MM.1S (cell line): Measurements from ENCODE around the gene CHPT1.

Source experiments
- DNase-seq: peaks from one replicate; pipeline ENCODE4 v3.0.0-alpha.2; 2015
- H2AFZ ChIP-seq: fragments of 300-600 bp; sonication (generic); 2 replicates; pipeline ENCODE4 v1.6.0; 2016; ENCODE audit warnings: antibody characterized with exemption, low read length
- H3F3A ChIP-seq: fragments of 300-600 bp; sonication (generic); 2 replicates; pipeline ENCODE4 v1.6.1; 2016; ENCODE audit warnings: mild to moderate bottlenecking, antibody characterized with exemption, low read length, moderate library complexity, mixed read lengths; ENCODE audit not compliant: insufficient read depth
- H3K27ac ChIP-seq: fragments of 300-600 bp; sonication (generic); 2 replicates; pipeline ENCODE4 v1.5.1; 2016; ENCODE audit warnings: mild to moderate bottlenecking, low read length
- H3K27me3 ChIP-seq: fragments of 300-600 bp; sonication (generic); replicated peaks from 2 replicates; pipeline ENCODE4 v1.6.0; 2016; ENCODE audit warnings: low read length; ENCODE audit not compliant: insufficient read depth
- H3K36me3 ChIP-seq: fragments of 300-600 bp; sonication (generic); replicated peaks from 2 replicates; pipeline ENCODE4 v1.6.1; 2016; ENCODE audit warnings: mild to moderate bottlenecking, low read length, mixed read lengths; ENCODE audit not compliant: insufficient read depth
- H3K4me1 ChIP-seq: fragments of 300-600 bp; sonication (generic); 2 replicates; pipeline ENCODE4 v1.6.1; 2016; ENCODE audit warnings: low read length, mixed read lengths
- H3K4me2 ChIP-seq: fragments of 300-600 bp; sonication (generic); 2 replicates; pipeline ENCODE4 v1.6.0; 2016; ENCODE audit warnings: low read depth, low read length
- H3K4me3 ChIP-seq: fragments of 300-600 bp; sonication (generic); 2 replicates; pipeline ENCODE4 v1.5.1; 2016; ENCODE audit warnings: low read length, mixed read lengths
- H3K79me2 ChIP-seq: fragments of 300-600 bp; sonication (generic); 2 replicates; pipeline ENCODE4 v1.6.1; 2016; ENCODE audit warnings: mixed run types, low read length, mixed read lengths
- H3K9ac ChIP-seq: fragments of 300-600 bp; sonication (generic); 2 replicates; pipeline ENCODE4 v1.6.1; 2016; ENCODE audit warnings: low read length, mixed read lengths
- H3K9me2 ChIP-seq: fragments of 300-600 bp; sonication (generic); replicated peaks from 2 replicates; pipeline ENCODE4 v1.6.1; 2016; ENCODE audit warnings: mild to moderate bottlenecking, low read length, mixed read lengths; ENCODE audit not compliant: insufficient read depth
- H3K9me3 ChIP-seq: fragments of 300-600 bp; sonication (generic); replicated peaks from 2 replicates; pipeline ENCODE4 v1.6.1; 2016; ENCODE audit warnings: mild to moderate bottlenecking, low read length, mixed read lengths; ENCODE audit not compliant: insufficient read depth
- H4K20me1 ChIP-seq: fragments of 300-600 bp; sonication (generic); 2 replicates; pipeline ENCODE4 v1.6.1; 2016; ENCODE audit warnings: mild to moderate bottlenecking, low read length, moderate library complexity, mixed read lengths; ENCODE audit not compliant: insufficient read depth
- EZH2 ChIP-seq: fragments of 300-600 bp; sonication (generic); optimal IDR thresholded peaks from 2 replicates; pipeline ENCODE3; 2017; ENCODE audit warnings: low read depth, mild to moderate bottlenecking, antibody characterized with exemption, low read length, mixed read lengths
- EZH2phosphoT487 ChIP-seq: fragments of 300-600 bp; sonication (generic); IDR thresholded peaks from 2 replicates; pipeline ENCODE4 v1.6.1; 2018; ENCODE audit warnings: antibody characterized with exemption, low read length
- TF ChIP-seq, protein P1 (sequence below): fragments of 300-600 bp; sonication (generic); IDR thresholded peaks from 2 replicates; pipeline ENCODE4 v1.5.1; 2016; ENCODE audit warnings: antibody characterized with exemption, low read length, mixed read lengths

Gene CHPT1

DNA sequence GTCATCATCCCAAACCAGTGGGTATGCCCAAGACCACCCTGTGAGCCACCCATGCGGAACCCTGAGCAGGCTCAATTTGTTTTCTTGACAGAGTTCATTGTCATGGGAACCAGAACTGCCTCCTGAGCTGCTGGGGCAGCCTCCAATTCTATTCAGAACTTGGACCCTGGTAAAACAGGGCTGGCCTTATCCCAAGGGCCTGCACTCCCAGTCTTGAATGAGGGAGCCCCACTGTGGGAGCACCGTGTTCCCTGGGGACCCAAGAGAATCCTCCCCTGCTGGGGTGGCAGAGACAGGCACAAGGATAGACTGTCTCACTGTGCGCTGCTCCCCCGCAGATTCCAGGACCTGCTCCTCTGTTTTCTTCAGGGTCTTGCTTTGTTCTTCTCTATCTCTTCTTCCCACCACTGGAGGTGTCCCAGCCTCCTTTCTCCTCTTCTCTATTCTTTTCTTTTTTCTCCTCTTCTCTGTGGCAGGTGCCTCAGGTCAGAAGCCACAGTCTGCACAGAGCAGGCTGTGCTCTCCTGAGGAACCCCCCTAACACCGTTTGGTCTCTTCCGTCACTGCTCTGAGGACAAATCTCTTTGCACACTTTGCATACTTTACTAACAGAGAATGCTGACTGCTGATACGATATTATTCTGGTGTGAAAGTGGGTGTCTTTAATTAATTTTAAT is 31.2 kb upstream of the CHPT1 start:
- H4K20me1 ChIP-seq: no peaks in the 10 kb centered on the region
- DNase-seq: no peak
- H3F3A ChIP-seq: no peaks in the 10 kb centered on the region
- no peak overlapping the region for H3K4me2 ChIP-seq
- no peaks in the 10 kb centered on the region for H3K36me3 ChIP-seq
- no peak overlapping the region for H2AFZ ChIP-seq
- no peaks in the 10 kb centered on the region for H3K27me3 ChIP-seq
- no peak overlapping the region for H3K4me3 ChIP-seq
- H3K9ac ChIP-seq: no peak overlapping the region
- no peaks in the 10 kb centered on the region for H3K9me3 ChIP-seq
- H3K4me1 ChIP-seq: peaks cover 18% of the 10 kb centered on the region
- no peaks in the 10 kb centered on the region for H3K79me2 ChIP-seq
- no peaks in the 10 kb centered on the region for H3K9me2 ChIP-seq
- no peak overlapping the region for H3K27ac ChIP-seq
- TF ChIP-seq, protein P1, sequence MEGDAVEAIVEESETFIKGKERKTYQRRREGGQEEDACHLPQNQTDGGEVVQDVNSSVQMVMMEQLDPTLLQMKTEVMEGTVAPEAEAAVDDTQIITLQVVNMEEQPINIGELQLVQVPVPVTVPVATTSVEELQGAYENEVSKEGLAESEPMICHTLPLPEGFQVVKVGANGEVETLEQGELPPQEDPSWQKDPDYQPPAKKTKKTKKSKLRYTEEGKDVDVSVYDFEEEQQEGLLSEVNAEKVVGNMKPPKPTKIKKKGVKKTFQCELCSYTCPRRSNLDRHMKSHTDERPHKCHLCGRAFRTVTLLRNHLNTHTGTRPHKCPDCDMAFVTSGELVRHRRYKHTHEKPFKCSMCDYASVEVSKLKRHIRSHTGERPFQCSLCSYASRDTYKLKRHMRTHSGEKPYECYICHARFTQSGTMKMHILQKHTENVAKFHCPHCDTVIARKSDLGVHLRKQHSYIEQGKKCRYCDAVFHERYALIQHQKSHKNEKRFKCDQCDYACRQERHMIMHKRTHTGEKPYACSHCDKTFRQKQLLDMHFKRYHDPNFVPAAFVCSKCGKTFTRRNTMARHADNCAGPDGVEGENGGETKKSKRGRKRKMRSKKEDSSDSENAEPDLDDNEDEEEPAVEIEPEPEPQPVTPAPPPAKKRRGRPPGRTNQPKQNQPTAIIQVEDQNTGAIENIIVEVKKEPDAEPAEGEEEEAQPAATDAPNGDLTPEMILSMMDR: no peak
- TF ChIP-seq EZH2phosphoT487 (no peak), EZH2 (no peak)

DNA sequence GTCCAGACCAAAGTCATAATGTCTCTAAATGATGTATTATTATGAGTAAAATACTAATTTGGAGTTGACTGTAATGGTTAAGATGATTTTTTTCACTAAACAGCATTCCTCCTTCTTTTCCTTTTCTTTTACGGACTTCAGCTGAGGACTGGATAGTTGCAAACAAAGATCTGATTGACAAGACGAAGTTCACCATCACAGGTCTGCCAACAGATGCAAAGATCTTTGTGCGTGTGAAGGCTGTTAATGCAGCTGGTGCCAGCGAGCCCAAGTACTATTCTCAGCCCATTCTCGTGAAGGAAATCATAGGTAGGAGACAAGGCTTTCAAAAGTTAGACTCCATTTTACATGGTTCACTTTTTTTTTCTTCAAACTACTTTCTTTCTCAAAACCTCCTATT is 29.8 kb upstream of the CHPT1 start:
- H3K36me3 ChIP-seq: no peaks in the 10 kb centered on the region
- H3K4me3 ChIP-seq: no peak overlapping the region
- H3K4me1 ChIP-seq: peaks cover 29% of the 10 kb centered on the region
- H3K79me2 ChIP-seq: no peaks in the 10 kb centered on the region
- H4K20me1 ChIP-seq: no peaks in the 10 kb centered on the region
- H3K9me2 ChIP-seq: no peaks in the 10 kb centered on the region
- no peaks in the 10 kb centered on the region for H3K9me3 ChIP-seq
- no peak overlapping the region for H3K9ac ChIP-seq
- H3K4me2 ChIP-seq: no peak overlapping the region
- no peak for DNase-seq
- H2AFZ ChIP-seq: no peak overlapping the region
- no peaks in the 10 kb centered on the region for H3K27me3 ChIP-seq
- no peak overlapping the region for H3K27ac ChIP-seq
- no peak for TF ChIP-seq EZH2
- no peak for TF ChIP-seq EZH2phosphoT487
- TF ChIP-seq, protein P1: no peak
- no peaks in the 10 kb centered on the region for H3F3A ChIP-seq

DNA sequence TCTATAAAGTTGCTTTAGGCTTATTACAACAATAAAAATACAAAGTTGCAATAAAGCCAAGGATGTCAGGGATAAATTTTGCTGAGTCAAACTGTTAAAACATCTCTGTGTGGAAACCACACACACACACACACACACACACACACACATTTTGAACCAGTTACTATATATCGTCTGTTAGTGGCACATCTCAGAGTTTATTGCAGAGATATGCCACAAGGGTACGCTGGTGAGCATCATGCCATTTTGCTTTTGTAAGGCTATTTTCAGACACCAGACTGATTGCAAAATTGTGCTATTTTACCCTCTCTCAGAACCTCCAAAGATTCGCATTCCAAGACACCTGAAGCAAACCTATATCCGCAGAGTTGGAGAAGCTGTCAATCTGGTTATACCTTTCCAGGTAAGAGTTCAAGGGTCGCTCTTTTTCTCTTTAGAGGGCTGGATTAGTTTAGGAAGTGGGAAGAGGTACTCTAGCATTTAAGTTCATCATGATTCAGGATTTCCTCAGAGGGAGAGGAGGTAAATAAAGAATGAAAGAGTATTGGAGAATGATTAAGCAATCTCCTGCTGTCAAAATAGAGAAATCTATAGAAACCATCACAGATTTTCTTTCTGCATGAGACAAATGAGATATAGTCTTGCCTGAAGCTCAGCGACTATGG is 27.3 kb upstream of the CHPT1 start:
- Histone ChIP-seq H3K9ac (no peak overlapping the region), H3K4me1 (peaks cover 12% of the 10 kb centered on the region), H3K79me2 (no peaks in the 10 kb centered on the region), H3K27me3 (no peaks in the 10 kb centered on the region), H3K4me2 (no peak overlapping the region), H3K9me2 (no peaks in the 10 kb centered on the region), H4K20me1 (no peaks in the 10 kb centered on the region), H3K9me3 (no peaks in the 10 kb centered on the region), H3K4me3 (no peak overlapping the region), H3K27ac (no peak overlapping the region), H3K36me3 (no peaks in the 10 kb centered on the region), H2AFZ (no peak overlapping the region), H3F3A (no peaks in the 10 kb centered on the region)
- peak; percentile 8 for DNase-seq
- TF ChIP-seq EZH2: no peak
- TF ChIP-seq, protein P1: peak; percentile 48
